NCI-H128 (cell line): Measurements from ENCODE around the gene CDHR1.

Source experiments
- DNase-seq: peaks from one replicate; lab custom pipeline; 2025; ENCODE audit not compliant: unreplicated experiment; lab: John Stamatoyannopoulos, UW

CDHR1 gene

DNA sequence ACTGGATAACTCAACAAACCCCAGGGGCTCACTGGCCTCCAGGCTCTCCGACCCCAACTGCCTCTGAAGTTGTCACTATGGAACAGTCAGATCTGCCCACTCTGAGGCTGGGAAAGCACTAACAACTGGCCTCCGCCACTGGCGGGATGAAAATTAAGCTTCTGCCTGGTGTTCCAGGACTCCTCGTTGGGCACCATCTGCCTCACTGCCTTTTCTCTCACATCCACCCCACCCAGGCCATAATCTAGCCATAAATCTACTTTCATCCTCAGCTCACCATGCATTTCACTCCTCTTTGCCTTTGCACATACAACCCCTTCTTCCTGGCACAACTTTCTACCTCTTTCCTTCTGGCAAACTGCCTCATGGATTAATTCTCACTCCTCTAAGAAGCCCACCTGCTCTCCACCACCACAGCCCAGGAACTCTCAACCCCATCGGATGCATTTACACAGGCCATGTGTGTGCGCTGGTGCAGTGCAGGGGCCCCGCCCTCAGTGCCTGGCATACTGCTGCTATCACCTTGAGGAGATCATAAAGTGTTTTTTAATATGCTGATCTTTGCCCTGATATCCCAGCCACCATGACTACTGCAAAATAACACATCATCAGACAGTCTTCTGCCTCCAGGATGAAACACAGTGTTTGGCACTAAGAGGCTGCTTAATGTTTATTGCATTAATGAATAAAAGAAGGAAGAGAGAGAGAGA lies 4.0 kb downstream of the CDHR1 start:
- DNase-seq = no peak

DNA sequence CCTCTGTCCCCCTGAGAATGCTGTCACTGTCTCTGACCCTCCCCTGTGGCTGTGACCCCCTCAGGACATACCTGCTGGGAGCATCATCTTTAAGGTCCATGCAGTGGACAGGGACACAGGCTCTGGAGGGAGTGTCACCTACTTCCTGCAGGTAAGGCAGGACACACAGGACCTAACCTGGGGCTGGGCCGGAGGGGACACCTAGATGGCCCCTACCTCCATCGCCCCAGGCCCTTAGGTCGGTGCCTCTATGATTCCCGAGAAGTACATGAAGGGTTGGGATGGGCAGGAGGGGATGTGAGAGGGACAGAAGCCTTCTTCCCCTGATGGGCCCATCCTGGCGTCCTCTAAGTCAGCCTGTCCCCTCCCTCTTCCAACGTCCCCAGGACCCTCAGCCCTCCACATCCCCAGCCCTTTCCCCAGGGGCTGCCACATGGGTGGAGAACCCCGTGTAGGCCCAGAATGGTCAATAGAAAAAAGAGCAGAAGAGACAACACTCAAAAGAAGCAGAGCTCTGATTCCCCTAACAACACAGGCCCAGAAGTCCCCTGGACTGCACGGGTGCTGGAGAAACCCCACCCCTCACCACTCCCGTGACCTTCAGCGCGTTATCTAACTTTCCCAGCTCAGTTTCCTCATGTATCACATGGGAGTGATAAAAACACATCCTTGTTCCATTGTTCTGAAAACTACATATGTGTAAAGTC lies 6.4 kb downstream of the CDHR1 start:
- DNase-seq = no peak

DNA sequence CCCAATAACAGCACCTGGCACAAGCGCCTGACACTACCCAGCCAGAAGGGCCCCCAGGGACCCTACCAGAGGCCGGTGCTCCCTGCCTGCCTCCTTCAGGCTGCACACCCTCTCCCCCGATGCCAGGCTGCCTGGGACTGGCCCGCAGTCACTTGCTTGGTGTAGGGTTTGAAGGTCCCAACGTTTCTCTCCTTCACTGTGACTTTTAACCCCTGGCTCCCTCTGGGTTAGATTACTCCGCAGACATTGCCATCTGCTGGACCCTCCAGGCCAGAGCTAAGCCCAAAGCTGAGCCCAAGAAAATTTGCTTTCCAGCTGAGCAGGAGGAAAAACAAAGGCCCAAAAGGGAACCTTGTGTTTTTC lies 6.9 kb downstream of the CDHR1 start:
- no peak for DNase-seq

GRCh38 chr10:84201682-84202081 lies 7.3 kb downstream of the CDHR1 start:
- DNase-seq = no peak

GRCh38 chr10:84202349-84202748 lies 8.0 kb downstream of the CDHR1 start:
- no peak for DNase-seq

DNA sequence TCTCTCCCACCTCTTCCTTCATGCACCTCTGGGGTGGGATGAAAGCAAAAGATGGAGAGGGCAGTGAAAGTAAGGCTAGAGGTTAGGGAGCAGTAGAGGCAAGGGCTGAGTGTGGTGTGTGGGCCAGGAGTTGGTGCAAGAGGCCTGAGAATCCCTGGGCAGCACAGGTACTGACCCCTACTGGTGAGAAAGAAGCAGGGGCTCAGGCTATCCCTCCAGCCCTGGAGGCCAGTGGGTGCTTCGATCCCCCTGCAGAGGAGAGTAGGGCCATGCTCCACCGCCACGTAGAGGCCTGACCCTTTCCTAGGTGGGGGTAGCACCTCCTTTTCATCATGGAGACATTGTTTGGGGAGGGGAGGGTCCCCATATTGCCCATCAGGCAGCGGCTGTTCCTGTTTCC lies 9.8 kb downstream of the CDHR1 start:
- no peak for DNase-seq

DNA sequence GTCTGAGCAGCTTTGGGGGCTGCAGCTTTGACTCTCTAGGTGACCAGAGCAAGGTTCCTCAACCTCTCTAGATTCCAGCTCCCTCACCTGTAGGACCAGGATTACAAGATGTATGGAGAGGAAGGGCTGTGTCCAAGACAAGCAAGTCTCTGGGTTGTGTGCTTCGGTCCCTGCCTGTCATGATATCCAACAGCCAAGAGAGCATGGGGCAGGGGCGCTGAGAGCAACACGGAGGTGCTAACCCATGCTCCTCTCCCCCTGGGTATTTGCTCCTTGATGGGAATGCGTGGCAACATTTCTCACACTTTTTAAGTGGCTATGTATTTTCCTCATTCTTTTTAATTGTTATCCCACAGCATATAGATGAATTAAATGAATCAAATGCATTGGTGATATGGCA lies 10.3 kb downstream of the CDHR1 start:
- DNase-seq = no peak

GRCh38 chr10:84205049-84205852 lies 10.9 kb downstream of the CDHR1 start:
- DNase-seq = peak; percentile 1

GRCh38 chr10:84205853-84206525 lies 11.7 kb downstream of the CDHR1 start:
- DNase-seq = no peak

DNA sequence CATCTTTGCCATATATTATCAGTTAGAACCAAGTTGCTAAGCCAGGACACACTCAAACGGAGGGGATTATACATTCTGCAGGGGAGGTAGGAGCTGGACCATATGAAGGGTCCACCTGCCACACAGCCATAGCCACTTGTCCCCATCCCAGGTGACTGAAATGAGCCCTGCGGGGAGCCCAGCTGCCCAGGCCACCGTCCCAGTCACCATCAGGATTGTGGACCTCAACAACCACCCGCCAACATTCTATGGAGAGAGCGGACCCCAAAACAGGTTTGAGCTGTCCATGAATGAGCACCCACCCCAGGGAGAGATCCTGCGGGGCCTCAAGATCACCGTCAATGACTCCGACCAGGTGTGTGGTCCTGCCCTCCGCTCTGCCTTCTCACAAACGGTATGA lies 13.7 kb downstream of the CDHR1 start:
- DNase-seq = no peak

DNA sequence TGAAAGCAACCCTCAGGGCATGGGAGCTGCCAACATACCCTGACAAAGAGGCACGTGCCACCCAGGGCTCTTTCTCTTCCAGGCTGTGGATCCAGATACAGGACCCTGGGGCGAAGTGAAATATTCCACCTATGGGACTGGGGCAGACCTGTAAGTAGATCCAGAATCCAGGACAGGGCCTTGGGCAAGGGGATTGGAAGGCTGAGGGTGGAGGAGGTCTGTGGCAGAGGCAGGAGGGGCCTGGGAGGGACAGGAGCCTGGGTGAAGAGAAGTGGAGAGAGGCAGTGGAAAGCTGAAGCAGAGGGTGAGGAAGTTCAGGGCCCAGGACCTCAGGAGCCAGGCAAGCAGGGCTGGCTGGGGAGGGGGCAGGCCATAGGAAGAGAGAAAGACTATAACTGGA lies 17.2 kb downstream of the CDHR1 start:
- DNase-seq = no peak

DNA sequence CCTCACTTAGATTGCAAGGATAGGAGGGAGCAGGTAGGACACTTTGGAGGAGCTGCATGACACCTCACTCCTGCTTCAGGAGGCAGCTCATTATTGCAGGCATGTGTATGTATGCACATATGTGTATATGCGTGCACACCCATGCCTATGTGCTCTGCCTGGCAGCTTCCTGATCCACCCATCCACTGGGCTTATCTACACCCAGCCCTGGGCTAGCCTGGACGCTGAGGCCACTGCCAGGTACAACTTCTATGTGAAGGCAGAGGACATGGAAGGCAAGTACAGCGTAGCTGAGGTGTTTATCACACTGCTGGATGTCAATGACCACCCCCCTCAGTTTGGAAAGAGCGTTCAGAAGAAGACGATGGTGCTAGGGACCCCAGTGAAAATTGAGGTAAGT lies 17.7 kb downstream of the CDHR1 start:
- no peak for DNase-seq

DNA sequence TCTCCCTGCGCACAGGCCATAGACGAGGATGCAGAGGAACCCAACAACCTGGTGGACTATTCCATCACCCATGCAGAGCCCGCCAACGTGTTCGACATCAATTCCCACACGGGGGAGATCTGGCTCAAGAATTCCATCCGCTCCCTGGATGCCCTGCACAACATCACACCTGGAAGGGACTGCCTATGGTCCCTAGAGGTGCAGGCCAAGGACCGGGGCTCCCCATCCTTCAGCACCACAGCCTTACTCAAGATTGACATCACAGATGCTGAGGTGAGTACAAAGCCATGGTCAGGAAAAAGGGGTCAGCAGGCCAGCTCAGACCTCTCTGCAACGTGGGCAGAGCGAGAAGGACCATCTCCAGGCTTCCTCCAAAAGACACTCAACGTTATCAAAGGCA lies 18.7 kb downstream of the CDHR1 start:
- no peak for DNase-seq

DNA sequence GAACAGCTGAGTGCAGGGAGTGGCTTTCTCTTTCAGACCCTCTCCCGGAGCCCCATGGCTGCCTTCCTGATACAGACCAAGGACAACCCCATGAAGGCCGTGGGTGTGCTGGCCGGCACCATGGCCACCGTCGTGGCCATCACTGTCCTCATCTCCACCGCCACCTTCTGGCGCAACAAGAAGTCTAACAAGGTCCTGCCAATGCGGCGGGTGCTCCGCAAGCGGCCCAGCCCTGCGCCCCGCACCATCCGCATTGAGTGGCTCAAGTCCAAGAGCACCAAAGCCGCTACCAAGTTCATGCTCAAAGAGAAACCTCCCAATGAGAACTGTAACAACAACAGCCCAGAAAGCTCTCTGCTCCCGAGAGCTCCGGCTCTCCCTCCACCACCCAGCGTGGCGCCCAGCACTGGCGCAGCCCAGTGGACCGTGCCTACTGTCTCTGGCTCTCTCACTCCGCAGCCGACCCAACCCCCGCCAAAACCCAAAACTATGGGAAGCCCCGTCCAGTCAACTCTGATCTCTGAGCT lies 19.8 kb downstream of the CDHR1 start:
- no peak for DNase-seq

DNA sequence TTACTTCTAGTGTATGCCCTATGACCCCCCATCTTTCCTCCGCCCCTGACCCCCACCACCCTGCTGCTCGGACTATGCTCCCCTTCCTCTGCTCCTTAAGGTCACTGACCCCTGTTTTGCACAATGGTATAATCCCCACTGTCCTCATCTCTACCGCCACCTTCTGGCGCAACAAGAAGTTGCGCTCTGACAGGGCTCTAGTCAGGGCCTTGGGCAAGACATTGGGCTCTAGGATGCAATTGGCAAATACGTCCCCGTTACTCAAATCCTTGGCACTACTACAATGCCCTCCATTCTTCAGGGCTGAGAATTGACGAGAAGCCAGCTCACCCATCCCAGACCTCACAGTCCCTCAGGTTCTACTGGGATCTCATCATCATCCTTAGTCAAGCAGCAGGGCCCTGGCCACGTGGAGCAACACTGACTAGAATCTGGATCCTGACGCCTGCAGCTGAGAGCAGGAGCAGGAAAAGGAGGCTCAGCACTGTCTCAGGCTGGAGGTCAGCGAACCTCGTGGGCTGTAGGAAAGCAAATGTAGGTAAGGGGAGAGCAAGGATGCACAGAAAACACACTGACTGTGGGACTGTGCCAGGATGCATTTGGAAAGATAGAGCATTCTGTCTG lies 20.4 kb downstream of the CDHR1 start:
- DNase-seq = no peak

DNA sequence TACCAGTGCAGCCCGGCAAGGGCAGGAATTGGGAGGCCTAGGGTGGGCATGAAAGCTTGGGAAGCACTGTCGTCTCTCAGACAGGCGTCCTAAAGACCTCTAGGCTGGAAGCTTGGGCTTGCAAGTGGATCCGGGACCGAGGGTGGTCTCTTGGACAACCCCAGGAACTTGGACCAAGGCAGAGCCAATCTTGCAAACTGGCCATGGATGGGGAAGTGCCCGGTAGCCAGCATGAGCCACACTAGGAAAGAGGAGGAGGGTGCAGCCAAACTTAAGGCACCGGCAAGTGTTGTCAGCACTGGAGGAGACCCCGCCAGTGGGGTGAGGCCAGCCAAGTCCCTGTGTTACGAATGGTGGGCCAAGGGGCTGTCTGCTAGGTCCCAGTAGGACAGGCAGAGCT lies 22.5 kb downstream of the CDHR1 start:
- no peak for DNase-seq

DNA sequence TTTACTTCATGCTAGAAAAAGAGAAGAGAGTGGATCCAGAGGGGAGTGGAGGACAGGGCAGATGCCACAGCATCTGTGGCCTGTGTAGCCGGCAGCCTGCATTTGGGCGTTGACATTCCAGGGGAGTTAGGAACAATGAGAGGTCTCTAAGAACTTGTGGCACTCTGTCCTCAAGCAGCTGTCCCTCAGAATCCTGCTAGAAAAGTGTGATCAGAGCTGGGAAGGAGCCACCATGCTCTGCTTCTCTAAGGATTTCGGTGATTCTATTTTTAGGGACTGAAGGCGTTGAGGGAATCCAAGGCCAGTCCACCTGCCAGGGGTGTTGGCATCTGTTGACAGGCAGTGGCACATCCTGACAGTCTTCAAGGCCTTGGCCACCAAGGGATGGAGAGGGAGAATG lies 23.4 kb downstream of the CDHR1 start:
- DNase-seq = no peak

- DNase-seq = no peak
Measured at GRCh38 chr10:84221916-84222315, 27.6 kb downstream of the CDHR1 start.

- no peak for DNase-seq
Measured at GRCh38 chr10:84224411-84225028, 30.2 kb downstream of the CDHR1 start.

GRCh38 chr10:84225427-84226173 lies 31.3 kb downstream of the CDHR1 start, which contains the start of gene LRIT2:
TSS of gene LRIT2 (minus strand) at chr10:84225544. CDS start at chr10:84225520, 24 bp downstream.
- DNase-seq = no peak
